Panc1 (cell line): ENCODE results near the gene TBCK. TPM values are rescaled to one million over a fixed set of nuclear protein-coding genes. Genes with fewer than 3 reads are reported as not detected.
"Not testable (repeated sequence)": the region's sequence is repeated elsewhere in the genome, so short reads cannot be mapped to it uniquely, and the experiment has no call there.

Source experiments
- ATAC-seq: fragments of 200-7000 bp; cut with Tn5 transposase; 2 replicates; pipeline ENCODE4 v1.9.1; 2020; ENCODE audit warnings: mild to moderate bottlenecking, moderate library complexity
- BruUV-seq: library from RNA; stranded (reverse); fragments of 400-500 nt; replicated peaks from 2 replicates; lab custom pipeline; 2021; lab: Mats Ljungman, UMichigan
- CTCF ChIA-PET: fragments of 300-600 bp; sonication (Branson Sonifier 250); formaldehyde crosslinking; loops from one replicate; lab custom pipeline; 2022; ENCODE audit warnings: antibody characterized with exemption; lab: Charles Lee
- POLR2A ChIA-PET: fragments of 300-600 bp; sonication (Branson Sonifier 250); formaldehyde crosslinking; loops from one replicate; lab custom pipeline; 2022; ENCODE audit warnings: antibody characterized with exemption; lab: Charles Lee
- DNase-seq: peaks from one replicate; pipeline ENCODE4 v3.0.0-alpha.2; 2010; ENCODE audit warnings: low read depth, low spot score
- H3K27ac ChIP-seq: 2 replicates; pipeline ENCODE4 v1.5.1; 2011; ENCODE audit warnings: mild to moderate bottlenecking, low read length, inconsistent platforms
- H3K27me3 ChIP-seq: fragments of 200-500 bp; sonication (Bioruptor generic); 2 replicates; pipeline ENCODE4 v1.6.0; 2014; ENCODE audit warnings: low read length, inconsistent platforms; ENCODE audit not compliant: control insufficient read depth, insufficient read depth
- H3K36me3 ChIP-seq: fragments of 200-500 bp; sonication (Bioruptor generic); 2 replicates; pipeline ENCODE4 v1.5.1; 2014; ENCODE audit warnings: inconsistent platforms, mild to moderate bottlenecking, low read length, moderate library complexity; ENCODE audit not compliant: control insufficient read depth, insufficient read depth
- H3K4me1 ChIP-seq: 2 replicates; pipeline ENCODE4 v1.5.1; 2011; ENCODE audit warnings: inconsistent platforms, mild to moderate bottlenecking, low read length, moderate library complexity; ENCODE audit not compliant: control insufficient read depth, insufficient read depth
- H3K4me3 ChIP-seq, 2 experiments: 2 replicates each; pipeline ENCODE4 v1.5.1; 2011 to 2012; ENCODE audit warnings: low read depth in 2 of 2, low read length in 2 of 2, mild to moderate bottlenecking in 2 of 2, inconsistent platforms in 1 of 2, moderate library complexity in 1 of 2
- H3K9me3 ChIP-seq: fragments of 200-500 bp; sonication (Bioruptor generic); 2 replicates; pipeline ENCODE4 v1.5.1; 2014; ENCODE audit warnings: low read depth, mild to moderate bottlenecking, inconsistent platforms, low read length, moderate library complexity; ENCODE audit not compliant: control insufficient read depth, insufficient read depth
- POLR2AphosphoS5 ChIP-seq: IDR thresholded peaks from 2 replicates; pipeline ENCODE4 v1.6.1; 2012; ENCODE audit warnings: mild to moderate bottlenecking, low read depth, low read length, moderate library complexity
- SIN3A ChIP-seq: IDR thresholded peaks from 2 replicates; pipeline ENCODE4 v1.6.1; 2012; ENCODE audit warnings: low read depth, mild to moderate bottlenecking, low read length, moderate library complexity, borderline replicate concordance; ENCODE audit not compliant: insufficient read depth
- TCF7L2 ChIP-seq: IDR thresholded peaks from 2 replicates; pipeline ENCODE4 v1.6.1; 2011; ENCODE audit warnings: mild to moderate bottlenecking, low read depth, low read length, inconsistent platforms
- in situ Hi-C: cut with HindIII; loops from 2 replicates; pipeline ENCODE4 v1.10.0; 2016; ENCODE audit warnings: low sequenced_read_pairs, low pct_unique_long_range_greater_than_20kb
- intact Hi-C: fragments of 100-400 bp; cut with micrococcal nuclease; formaldehyde crosslinking; loops from one replicate; pipeline ENCODE4 v1.10.0; 2022; ENCODE audit not compliant: unreplicated experiment
- total RNA-seq: library from RNA; stranded (reverse); gene quantifications from one replicate; pipeline ENCODE4 v1.2.1, GENCODE V29; 2021; ENCODE audit not compliant: unreplicated experiment
- TF ChIP-seq, protein P1 (sequence below): fragments of 450-650 bp; IDR thresholded peaks from 2 replicates; pipeline ENCODE4 v1.5.1; 2017; ENCODE audit warnings: mild to moderate bottlenecking
- TF ChIP-seq, protein P2 (sequence below), 2 experiments: IDR thresholded peaks; 2 replicates each; pipeline ENCODE4 v1.6.1; 2011 to 2012; ENCODE audit warnings: low read depth in 2 of 2, control low read depth in 1 of 2, low read length in 1 of 2, mild to moderate bottlenecking in 1 of 2, moderate library complexity in 1 of 2; ENCODE audit not compliant: insufficient read depth in 1 of 2

TBCK gene
- total RNA-seq, 1 experiment from 2014 or later: 15.1 TPM

DNA sequence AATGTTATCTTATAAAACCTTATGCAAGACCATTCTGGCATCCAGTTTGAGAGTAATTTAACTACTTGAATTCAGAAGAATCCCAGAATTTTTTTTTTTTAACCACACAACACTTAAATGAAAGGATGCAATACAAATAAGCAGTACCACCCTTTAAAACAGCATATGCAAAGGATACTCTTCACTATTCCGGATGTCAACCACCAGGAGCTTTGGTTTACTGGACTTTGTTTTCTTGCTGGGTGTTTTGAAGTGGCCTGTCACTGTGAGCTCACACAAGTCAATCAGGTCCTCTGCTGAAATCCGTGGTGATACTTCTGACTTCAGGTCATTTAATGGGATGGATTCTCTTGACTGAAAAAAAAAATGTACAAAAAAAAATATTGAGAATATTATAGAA lies 200.0 kb downstream of the TBCK start:
- DNase-seq (no peak), ATAC-seq (no peak)
- POLR2A ChIA-PET: no interaction called here
- in situ Hi-C loops (no loop called here), intact Hi-C loops (no loop called here)
- Histone ChIP-seq H3K27me3 (no peaks in the 10 kb centered on the region), H3K9me3 (no peaks in the 10 kb centered on the region), H3K27ac (no peak overlapping the region), H3K4me3 (no peak overlapping the region), H3K36me3 (no peaks in the 10 kb centered on the region), H3K4me1 (no peaks in the 10 kb centered on the region)
- no TSS peak for BruUV-seq
- TF ChIP-seq, protein P1, sequence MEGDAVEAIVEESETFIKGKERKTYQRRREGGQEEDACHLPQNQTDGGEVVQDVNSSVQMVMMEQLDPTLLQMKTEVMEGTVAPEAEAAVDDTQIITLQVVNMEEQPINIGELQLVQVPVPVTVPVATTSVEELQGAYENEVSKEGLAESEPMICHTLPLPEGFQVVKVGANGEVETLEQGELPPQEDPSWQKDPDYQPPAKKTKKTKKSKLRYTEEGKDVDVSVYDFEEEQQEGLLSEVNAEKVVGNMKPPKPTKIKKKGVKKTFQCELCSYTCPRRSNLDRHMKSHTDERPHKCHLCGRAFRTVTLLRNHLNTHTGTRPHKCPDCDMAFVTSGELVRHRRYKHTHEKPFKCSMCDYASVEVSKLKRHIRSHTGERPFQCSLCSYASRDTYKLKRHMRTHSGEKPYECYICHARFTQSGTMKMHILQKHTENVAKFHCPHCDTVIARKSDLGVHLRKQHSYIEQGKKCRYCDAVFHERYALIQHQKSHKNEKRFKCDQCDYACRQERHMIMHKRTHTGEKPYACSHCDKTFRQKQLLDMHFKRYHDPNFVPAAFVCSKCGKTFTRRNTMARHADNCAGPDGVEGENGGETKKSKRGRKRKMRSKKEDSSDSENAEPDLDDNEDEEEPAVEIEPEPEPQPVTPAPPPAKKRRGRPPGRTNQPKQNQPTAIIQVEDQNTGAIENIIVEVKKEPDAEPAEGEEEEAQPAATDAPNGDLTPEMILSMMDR: no peak
- TF ChIP-seq, protein P2, sequence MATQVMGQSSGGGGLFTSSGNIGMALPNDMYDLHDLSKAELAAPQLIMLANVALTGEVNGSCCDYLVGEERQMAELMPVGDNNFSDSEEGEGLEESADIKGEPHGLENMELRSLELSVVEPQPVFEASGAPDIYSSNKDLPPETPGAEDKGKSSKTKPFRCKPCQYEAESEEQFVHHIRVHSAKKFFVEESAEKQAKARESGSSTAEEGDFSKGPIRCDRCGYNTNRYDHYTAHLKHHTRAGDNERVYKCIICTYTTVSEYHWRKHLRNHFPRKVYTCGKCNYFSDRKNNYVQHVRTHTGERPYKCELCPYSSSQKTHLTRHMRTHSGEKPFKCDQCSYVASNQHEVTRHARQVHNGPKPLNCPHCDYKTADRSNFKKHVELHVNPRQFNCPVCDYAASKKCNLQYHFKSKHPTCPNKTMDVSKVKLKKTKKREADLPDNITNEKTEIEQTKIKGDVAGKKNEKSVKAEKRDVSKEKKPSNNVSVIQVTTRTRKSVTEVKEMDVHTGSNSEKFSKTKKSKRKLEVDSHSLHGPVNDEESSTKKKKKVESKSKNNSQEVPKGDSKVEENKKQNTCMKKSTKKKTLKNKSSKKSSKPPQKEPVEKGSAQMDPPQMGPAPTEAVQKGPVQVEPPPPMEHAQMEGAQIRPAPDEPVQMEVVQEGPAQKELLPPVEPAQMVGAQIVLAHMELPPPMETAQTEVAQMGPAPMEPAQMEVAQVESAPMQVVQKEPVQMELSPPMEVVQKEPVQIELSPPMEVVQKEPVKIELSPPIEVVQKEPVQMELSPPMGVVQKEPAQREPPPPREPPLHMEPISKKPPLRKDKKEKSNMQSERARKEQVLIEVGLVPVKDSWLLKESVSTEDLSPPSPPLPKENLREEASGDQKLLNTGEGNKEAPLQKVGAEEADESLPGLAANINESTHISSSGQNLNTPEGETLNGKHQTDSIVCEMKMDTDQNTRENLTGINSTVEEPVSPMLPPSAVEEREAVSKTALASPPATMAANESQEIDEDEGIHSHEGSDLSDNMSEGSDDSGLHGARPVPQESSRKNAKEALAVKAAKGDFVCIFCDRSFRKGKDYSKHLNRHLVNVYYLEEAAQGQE (IDR thresholded peaks at IDR 0.05; ENCODE audit: insufficient read depth in 1 of 2, low read depth in 2 of 2, low read length in 1 of 2): no peak
- TF ChIP-seq SIN3A (no peak), POLR2AphosphoS5 (no peak), TCF7L2 (no peak)
- CTCF ChIA-PET: no interaction called here

DNA sequence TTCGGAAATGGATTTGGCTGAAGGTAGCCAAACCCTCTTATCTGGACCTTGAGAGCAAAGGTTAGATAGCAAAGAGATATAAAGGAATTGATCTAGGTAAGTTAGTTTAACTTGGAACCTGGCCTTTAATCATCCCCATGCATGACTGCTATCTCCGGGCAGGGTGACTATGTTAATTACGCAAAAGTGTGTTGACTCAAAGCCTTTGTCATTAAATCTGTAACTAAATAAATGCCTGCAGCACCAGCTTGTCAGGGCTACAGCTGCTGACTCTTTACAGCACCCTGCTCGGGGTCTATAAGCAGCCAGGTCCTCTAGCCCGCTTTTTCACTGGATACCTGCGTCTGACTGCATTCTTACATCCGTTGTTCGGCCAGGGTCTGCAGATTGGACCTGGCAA lies 201.7 kb downstream of the TBCK start:
- in situ Hi-C loops: no loop called here
- ATAC-seq (no peak), DNase-seq (no peak)
- TF ChIP-seq POLR2AphosphoS5 (no peak), TCF7L2 (no peak), SIN3A (no peak)
- TF ChIP-seq, protein P1: no peak
- TF ChIP-seq, protein P2 (IDR thresholded peaks at IDR 0.05; ENCODE audit: insufficient read depth in 1 of 2, low read depth in 2 of 2, low read length in 1 of 2): no peak
- no TSS peak for BruUV-seq
- no peaks in the 10 kb centered on the region for H3K36me3 ChIP-seq
- CTCF ChIA-PET: no interaction called here
- H3K27me3 ChIP-seq: no peaks in the 10 kb centered on the region
- intact Hi-C loops: no loop called here
- POLR2A ChIA-PET: no interaction called here
- no peaks in the 10 kb centered on the region for H3K9me3 ChIP-seq
- H3K4me1 ChIP-seq: no peaks in the 10 kb centered on the region
- no peak overlapping the region for H3K27ac ChIP-seq
- H3K4me3 ChIP-seq: no peak overlapping the region

DNA sequence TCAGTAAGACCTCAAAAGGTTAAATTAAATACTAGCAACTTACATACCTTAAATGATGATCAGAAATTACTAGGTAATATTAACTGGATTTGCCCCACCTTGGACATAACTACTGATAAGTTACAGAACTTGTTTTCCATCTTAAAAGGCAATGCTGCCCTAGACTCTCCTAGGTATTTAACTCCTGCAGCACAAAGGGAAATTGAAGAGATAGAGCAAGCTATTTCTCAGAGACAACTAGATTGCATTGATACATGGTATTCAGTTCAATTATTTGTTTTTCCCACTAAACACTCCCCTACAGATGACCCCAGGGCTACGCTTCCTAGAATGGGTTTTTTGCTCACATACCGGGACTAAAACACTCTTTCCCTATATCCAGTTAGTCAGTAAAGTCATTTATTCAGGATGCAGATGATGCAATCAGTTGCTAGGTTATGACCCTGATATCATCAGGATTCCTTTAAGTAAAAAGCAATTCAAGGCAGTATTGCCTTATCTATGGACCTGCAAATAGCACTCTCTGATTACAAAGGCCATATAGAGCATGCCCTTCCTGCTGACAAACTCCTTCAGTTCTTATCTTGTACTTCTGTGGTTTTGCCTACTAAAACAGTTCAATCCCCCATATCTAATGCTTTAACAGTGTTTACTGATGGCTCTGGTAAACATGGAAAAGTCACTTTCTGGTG lies 204.1 kb downstream of the TBCK start:
- CTCF ChIA-PET, H3K27me3 ChIP-seq, H3K36me3 ChIP-seq, DNase-seq, ATAC-seq, POLR2A ChIA-PET, H3K9me3 ChIP-seq, H3K27ac ChIP-seq, BruUV-seq, H3K4me3 ChIP-seq, H3K4me1 ChIP-seq, in situ Hi-C loops, intact Hi-C loops: not testable (repeated sequence)
